Panc1 (cell line): Measurements from ENCODE around the gene SLC39A5. TPM values are rescaled to one million over a fixed set of nuclear protein-coding genes. Genes with fewer than 3 reads are reported as not detected.
A peak's percentile ranks its signal among the peaks of the same experiment; 100 is the strongest.

Experiments used
- ATAC-seq: fragments of 200-7000 bp; cut with Tn5 transposase; 2 replicates; pipeline ENCODE4 v1.9.1; 2020; ENCODE audit warnings: mild to moderate bottlenecking, moderate library complexity
- BruUV-seq: library from RNA; stranded (reverse); fragments of 400-500 nt; replicated peaks from 2 replicates; lab custom pipeline; 2021; lab: Mats Ljungman, UMichigan
- CTCF ChIA-PET: fragments of 300-600 bp; sonication (Branson Sonifier 250); formaldehyde crosslinking; loops from one replicate; lab custom pipeline; 2022; ENCODE audit warnings: antibody characterized with exemption; lab: Charles Lee
- POLR2A ChIA-PET: fragments of 300-600 bp; sonication (Branson Sonifier 250); formaldehyde crosslinking; loops from one replicate; lab custom pipeline; 2022; ENCODE audit warnings: antibody characterized with exemption; lab: Charles Lee
- DNase-seq: peaks from one replicate; pipeline ENCODE4 v3.0.0-alpha.2; 2010; ENCODE audit warnings: low read depth, low spot score
- H3K27ac ChIP-seq: 2 replicates; pipeline ENCODE4 v1.5.1; 2011; ENCODE audit warnings: mild to moderate bottlenecking, low read length, inconsistent platforms
- H3K27me3 ChIP-seq: fragments of 200-500 bp; sonication (Bioruptor generic); 2 replicates; pipeline ENCODE4 v1.6.0; 2014; ENCODE audit warnings: low read length, inconsistent platforms; ENCODE audit not compliant: control insufficient read depth, insufficient read depth
- H3K36me3 ChIP-seq: fragments of 200-500 bp; sonication (Bioruptor generic); 2 replicates; pipeline ENCODE4 v1.5.1; 2014; ENCODE audit warnings: inconsistent platforms, mild to moderate bottlenecking, low read length, moderate library complexity; ENCODE audit not compliant: control insufficient read depth, insufficient read depth
- H3K4me1 ChIP-seq: 2 replicates; pipeline ENCODE4 v1.5.1; 2011; ENCODE audit warnings: inconsistent platforms, mild to moderate bottlenecking, low read length, moderate library complexity; ENCODE audit not compliant: control insufficient read depth, insufficient read depth
- H3K4me3 ChIP-seq, 2 experiments: 2 replicates each; pipeline ENCODE4 v1.5.1; 2011 to 2012; ENCODE audit warnings: low read depth in 2 of 2, low read length in 2 of 2, mild to moderate bottlenecking in 2 of 2, inconsistent platforms in 1 of 2, moderate library complexity in 1 of 2
- H3K9me3 ChIP-seq: fragments of 200-500 bp; sonication (Bioruptor generic); 2 replicates; pipeline ENCODE4 v1.5.1; 2014; ENCODE audit warnings: low read depth, mild to moderate bottlenecking, inconsistent platforms, low read length, moderate library complexity; ENCODE audit not compliant: control insufficient read depth, insufficient read depth
- POLR2AphosphoS5 ChIP-seq: IDR thresholded peaks from 2 replicates; pipeline ENCODE4 v1.6.1; 2012; ENCODE audit warnings: mild to moderate bottlenecking, low read depth, low read length, moderate library complexity
- REST ChIP-seq, 2 experiments: IDR thresholded peaks; 2 replicates each; pipeline ENCODE4 v1.6.1; 2011 to 2012; ENCODE audit warnings: low read depth in 2 of 2, control low read depth in 1 of 2, low read length in 1 of 2, mild to moderate bottlenecking in 1 of 2, moderate library complexity in 1 of 2; ENCODE audit not compliant: insufficient read depth in 1 of 2
- SIN3A ChIP-seq: IDR thresholded peaks from 2 replicates; pipeline ENCODE4 v1.6.1; 2012; ENCODE audit warnings: low read depth, mild to moderate bottlenecking, low read length, moderate library complexity, borderline replicate concordance; ENCODE audit not compliant: insufficient read depth
- TCF7L2 ChIP-seq: IDR thresholded peaks from 2 replicates; pipeline ENCODE4 v1.6.1; 2011; ENCODE audit warnings: mild to moderate bottlenecking, low read depth, low read length, inconsistent platforms
- in situ Hi-C: cut with HindIII; loops from 2 replicates; pipeline ENCODE4 v1.10.0; 2016; ENCODE audit warnings: low sequenced_read_pairs, low pct_unique_long_range_greater_than_20kb
- intact Hi-C: fragments of 100-400 bp; cut with micrococcal nuclease; formaldehyde crosslinking; loops from one replicate; pipeline ENCODE4 v1.10.0; 2022; ENCODE audit not compliant: unreplicated experiment
- total RNA-seq: library from RNA; stranded (reverse); gene quantifications from one replicate; pipeline ENCODE4 v1.2.1, GENCODE V29; 2021; ENCODE audit not compliant: unreplicated experiment
- TF ChIP-seq, protein P1 (sequence below): fragments of 450-650 bp; IDR thresholded peaks from 2 replicates; pipeline ENCODE4 v1.5.1; 2017; ENCODE audit warnings: mild to moderate bottlenecking

SLC39A5 gene
- total RNA-seq, 1 experiment from 2014 or later, result 0.23 TPM

DNA sequence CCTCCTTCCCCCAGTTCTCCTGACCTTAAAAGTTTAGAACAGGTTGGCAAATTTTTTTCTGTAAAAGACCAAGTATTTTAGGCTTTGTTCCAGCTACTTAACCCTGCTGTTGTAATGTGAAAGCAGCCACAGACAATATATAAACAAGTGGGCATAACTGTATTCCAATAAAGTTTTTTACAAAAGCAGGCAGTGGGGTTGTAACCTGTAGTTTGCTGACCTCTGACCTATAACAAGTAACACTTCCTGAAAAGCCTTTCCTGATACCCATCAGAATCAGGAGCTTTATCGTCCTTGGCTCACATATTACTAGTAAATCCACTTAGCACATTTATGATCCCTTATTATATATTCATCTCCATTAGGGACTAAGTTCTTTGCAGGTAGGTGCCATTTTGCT lies 27.5 kb upstream of the SLC39A5 start:
- intact Hi-C loops (no loop called here), in situ Hi-C loops (no loop called here)
- Histone ChIP-seq H3K4me1 (peaks cover 3% of the 10 kb centered on the region; the same call in 1 of the 2 replicates), H3K27ac (no peak overlapping the region), H3K4me3 (no peak overlapping the region), H3K9me3 (no peaks in the 10 kb centered on the region), H3K27me3 (no peaks in the 10 kb centered on the region), H3K36me3 (peaks cover 12% of the 10 kb centered on the region)
- ChIA-PET CTCF (no interaction called here), POLR2A (interaction anchor here (0.7 kb wide), 1 partner anchor 10 kb away, joined by 3 read pairs; no protein-coding TSS in a partner anchor)
- TF ChIP-seq SIN3A (no peak), POLR2AphosphoS5 (0 out of 2 replicates have a peak, but pooled peaks have one; percentile 11)
- no peak for DNase-seq
- no TSS peak for BruUV-seq
- ATAC-seq, result no peak

- TF ChIP-seq POLR2AphosphoS5 (0 out of 2 replicates have a peak, but pooled peaks have one; percentile 8), REST (IDR thresholded peaks at IDR 0.05; ENCODE audit: insufficient read depth in 1 of 2, low read depth in 2 of 2, low read length in 1 of 2) (no peak)
- POLR2A ChIA-PET, result interaction anchor here (0.7 kb wide), 1 partner anchor 99 kb away, joined by 3 read pairs; no protein-coding TSS in a partner anchor
- Histone ChIP-seq H3K36me3 (peaks cover 15% of the 10 kb centered on the region), H3K4me1 (peaks cover 3% of the 10 kb centered on the region; the same call in 1 of the 2 replicates), H3K4me3 (no peak overlapping the region), H3K9me3 (no peaks in the 10 kb centered on the region), H3K27ac (no peak overlapping the region), H3K27me3 (no peaks in the 10 kb centered on the region)
- CTCF ChIA-PET, result no interaction called here
- in situ Hi-C loops (no loop called here), intact Hi-C loops (no loop called here)
- ATAC-seq, result no peak
- DNase-seq, result no peak
- no TSS peak for BruUV-seq
Observed at GRCh38 chr12:56202838-56203237, 27.0 kb upstream of the SLC39A5 start.

- intact Hi-C loops (no loop called here), in situ Hi-C loops (no loop called here)
- Histone ChIP-seq H3K4me1 (peaks cover 3% of the 10 kb centered on the region; the same call in 1 of the 2 replicates), H3K4me3 (no peak overlapping the region), H3K27ac (no peak overlapping the region), H3K9me3 (no peaks in the 10 kb centered on the region), H3K27me3 (no peaks in the 10 kb centered on the region), H3K36me3 (peaks cover 15% of the 10 kb centered on the region)
- BruUV-seq, result no TSS peak
- TF ChIP-seq POLR2AphosphoS5, result no peak
- TF ChIP-seq TCF7L2, result no peak
- TF ChIP-seq SIN3A, result no peak
- TF ChIP-seq REST (IDR thresholded peaks at IDR 0.05; ENCODE audit: insufficient read depth in 1 of 2, low read depth in 2 of 2, low read length in 1 of 2), result no peak
- TF ChIP-seq, protein P1, sequence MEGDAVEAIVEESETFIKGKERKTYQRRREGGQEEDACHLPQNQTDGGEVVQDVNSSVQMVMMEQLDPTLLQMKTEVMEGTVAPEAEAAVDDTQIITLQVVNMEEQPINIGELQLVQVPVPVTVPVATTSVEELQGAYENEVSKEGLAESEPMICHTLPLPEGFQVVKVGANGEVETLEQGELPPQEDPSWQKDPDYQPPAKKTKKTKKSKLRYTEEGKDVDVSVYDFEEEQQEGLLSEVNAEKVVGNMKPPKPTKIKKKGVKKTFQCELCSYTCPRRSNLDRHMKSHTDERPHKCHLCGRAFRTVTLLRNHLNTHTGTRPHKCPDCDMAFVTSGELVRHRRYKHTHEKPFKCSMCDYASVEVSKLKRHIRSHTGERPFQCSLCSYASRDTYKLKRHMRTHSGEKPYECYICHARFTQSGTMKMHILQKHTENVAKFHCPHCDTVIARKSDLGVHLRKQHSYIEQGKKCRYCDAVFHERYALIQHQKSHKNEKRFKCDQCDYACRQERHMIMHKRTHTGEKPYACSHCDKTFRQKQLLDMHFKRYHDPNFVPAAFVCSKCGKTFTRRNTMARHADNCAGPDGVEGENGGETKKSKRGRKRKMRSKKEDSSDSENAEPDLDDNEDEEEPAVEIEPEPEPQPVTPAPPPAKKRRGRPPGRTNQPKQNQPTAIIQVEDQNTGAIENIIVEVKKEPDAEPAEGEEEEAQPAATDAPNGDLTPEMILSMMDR, result no peak
- ChIA-PET POLR2A (no interaction called here), CTCF (no interaction called here)
- ATAC-seq, result no peak
- no peak for DNase-seq
Observed at GRCh38 chr12:56204275-56204674, 25.6 kb upstream of the SLC39A5 start.
